NCI-H82 treated with DMSO at 0.1 percent for 48 hours (cell line): ENCODE results near the gene GNAQ.
"Not testable (repeated sequence)": the region's sequence is repeated elsewhere in the genome, so short reads cannot be mapped to it uniquely, and the experiment has no call there.

Experiments used
- DNase-seq: peaks from one replicate; lab custom pipeline; 2025; ENCODE audit not compliant: unreplicated experiment; lab: John Stamatoyannopoulos, UW

Gene GNAQ

DNA sequence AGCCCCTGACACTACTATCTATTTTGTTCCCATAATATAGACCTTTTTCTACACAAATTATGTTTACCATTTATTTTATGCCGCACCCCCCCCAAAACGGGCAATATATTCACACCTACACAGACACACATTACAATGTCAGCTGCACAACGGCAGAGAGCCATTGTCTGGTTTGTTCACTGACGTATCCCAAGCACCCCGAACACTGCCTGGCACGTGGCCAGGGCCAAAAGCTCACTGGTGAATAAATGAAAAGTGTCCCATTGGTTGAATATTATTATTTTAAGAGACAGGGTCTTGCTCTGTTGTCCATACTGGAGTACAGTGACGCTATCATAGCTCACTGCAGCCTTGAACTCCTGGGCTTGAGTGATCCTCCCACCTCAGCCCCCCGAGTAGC lies 150.5 kb downstream of the GNAQ start:
- DNase-seq: no peak

DNA sequence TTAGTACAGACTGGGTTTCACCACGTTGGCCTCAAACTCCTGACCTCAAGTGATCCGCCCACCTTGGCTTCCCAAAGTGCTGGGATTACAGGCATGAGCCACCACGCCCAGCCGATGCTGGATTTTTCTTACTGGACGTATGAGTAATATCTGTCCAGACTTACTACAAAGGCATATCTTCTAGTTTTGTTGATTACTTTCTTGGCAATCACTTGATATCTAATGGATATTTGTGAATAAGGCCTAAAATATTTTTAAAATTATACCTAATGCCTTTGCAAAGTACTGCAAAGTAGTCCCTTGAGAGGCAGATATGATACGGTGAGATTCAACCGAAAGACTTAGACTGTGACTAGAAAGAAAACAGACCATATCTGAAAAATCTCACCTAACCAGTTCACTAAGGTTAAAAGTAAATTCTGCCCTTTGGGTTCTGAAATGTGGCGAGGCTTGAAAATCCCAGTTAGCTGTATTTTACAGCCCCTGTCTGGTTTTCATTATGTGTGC lies 152.1 kb downstream of the GNAQ start:
- no peak for DNase-seq

DNA sequence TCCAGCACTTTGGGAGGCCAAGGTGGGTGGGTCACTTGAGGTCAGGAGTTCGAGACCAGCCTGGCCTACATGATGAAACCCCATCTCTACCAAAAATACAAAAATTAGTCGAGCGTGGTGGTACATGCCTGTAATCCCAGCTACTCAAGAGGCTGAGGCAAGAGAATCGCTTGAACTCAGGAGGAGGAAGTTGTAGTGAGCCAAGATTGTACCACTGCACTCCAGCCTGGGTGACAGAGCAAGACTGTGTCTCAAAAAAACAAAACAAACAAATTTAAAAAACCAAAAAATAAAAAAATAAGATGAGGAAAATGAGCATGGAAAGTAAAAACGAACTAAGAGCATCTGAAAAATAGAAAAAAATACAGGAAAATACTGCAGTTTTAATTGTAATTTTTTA lies 152.8 kb downstream of the GNAQ start:
- not testable (repeated sequence) for DNase-seq

DNA sequence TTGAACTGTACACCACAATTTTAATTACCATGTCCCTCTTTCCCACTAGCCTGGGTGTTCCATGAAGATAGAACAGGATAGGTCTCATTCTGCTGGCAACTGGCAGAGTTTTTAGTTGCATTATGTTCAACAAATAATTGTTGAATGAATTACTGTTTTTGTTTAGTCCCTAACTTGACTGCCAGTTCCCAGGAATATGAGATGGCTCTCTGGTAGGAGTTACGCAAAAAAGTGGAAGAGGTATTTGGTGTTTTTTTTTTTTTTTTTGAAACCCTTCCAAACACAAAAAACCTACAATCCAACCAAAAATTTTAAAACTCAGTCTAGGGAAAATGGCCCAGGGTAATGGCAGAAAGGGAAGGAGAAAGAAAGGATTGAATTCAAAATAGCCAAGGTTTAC lies 153.6 kb downstream of the GNAQ start:
- DNase-seq: no peak

DNA sequence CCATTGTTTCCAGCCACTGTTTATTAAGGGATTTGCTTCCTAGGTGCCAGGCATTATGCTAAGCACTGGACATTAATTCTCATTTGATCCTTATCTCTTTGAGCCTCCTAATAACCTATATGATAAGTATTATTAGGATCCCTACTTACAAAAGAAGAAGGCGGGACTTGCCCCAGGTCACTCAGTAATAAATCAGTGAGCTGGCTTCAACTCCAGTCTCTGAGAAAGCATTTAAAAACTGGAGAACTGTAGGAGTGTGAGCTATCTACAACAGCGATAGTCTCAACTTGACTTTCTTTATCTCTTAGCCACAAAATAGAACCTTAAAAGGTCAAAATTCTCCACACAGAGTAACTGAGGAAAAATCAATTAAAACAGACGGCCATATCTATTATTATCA lies 155.0 kb downstream of the GNAQ start:
- DNase-seq: peak; percentile 88

DNA sequence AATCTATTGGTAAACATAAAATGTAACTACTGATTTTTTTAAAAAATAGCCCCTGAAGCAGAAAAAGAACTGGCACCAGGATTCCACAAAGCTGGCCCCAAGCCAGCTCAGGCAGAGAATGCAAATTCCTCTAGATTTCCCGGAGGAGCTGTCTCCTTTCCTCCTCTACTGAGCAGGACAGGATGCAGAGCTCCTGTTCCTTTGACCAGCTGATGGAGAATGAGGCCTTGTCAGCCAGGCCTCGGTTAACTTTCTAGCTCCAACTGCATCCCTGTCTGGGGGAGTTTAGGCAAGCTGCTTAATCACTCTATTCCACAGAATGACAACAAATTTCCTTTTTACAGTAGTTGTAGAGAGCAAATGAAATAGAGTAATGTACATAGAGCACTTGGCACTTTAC lies 155.5 kb downstream of the GNAQ start:
- no peak for DNase-seq

DNA sequence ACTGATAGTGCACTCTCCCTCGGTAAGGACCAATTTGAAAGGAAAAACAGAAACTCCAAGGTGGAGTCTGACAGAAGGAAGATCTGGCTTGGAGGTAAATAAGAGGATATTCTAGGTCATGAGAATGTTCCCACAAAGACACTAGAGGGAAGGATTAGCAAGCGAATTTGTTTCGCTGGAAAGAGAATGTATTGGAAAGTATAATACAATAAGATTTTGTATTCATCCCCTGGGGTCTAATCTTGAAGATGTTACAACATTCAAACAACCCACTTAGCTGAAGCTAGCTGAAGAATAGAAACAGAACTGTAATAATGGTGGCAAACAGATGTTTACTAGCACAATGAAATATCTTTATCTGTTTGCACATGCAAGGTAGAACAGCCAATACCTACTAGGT lies 158.7 kb downstream of the GNAQ start:
- no peak for DNase-seq

DNA sequence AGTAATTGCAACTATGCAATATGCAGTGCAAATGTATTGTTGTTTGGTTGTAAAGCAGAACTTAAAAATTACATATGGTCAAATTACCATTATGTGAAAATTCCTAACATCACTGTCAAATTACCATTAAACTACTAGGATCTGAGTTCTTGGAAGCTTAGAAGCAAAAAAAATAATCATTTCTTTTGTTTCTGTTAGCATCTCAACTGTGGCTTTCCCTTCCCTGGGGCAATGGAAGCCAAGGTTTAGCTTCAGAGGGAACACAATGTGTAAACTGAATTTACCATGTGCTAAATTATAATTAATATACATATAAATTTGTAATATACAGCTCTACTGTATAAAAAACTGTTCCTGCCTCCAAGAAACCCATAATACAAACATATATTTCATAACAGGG lies 159.4 kb downstream of the GNAQ start:
- no peak for DNase-seq

DNA sequence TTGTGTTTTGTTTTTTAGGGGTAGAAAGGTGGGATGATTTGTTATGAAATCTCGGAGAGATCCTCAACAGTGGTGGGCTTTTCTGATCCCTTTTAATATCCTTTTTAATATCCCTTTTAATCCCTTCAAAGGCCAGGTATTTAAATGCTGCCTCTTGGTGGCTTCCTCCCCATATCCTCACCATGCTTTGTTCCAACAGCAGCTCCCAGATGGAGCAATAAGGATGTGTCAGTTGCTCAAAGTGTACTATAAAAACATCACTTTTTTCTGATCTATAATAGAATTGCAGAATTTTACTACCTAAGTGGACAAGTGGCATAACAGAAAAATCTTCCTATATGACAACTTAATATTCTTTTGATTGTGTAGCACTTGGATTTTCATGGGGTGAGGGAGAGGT lies 160.1 kb downstream of the GNAQ start:
- no peak for DNase-seq

DNA sequence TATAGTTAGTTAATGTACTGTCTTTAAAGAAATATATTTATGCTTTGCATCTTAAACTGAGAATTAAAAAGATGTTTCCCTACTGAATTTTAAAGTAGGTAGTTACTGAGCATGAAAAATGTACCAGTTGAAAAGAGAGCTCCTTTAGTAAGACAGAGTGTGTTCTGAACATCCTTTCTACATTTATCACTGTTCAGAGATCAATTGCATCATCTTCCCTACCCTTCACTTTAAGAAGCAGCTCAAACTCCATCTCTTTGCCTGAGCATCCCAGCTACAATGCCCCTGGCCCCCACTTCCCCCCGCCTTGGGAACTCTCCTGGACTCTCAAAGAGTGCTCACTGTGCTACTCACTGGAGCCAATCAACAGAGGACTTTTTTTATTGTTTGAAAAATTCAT lies 164.7 kb downstream of the GNAQ start:
- DNase-seq: no peak

DNA sequence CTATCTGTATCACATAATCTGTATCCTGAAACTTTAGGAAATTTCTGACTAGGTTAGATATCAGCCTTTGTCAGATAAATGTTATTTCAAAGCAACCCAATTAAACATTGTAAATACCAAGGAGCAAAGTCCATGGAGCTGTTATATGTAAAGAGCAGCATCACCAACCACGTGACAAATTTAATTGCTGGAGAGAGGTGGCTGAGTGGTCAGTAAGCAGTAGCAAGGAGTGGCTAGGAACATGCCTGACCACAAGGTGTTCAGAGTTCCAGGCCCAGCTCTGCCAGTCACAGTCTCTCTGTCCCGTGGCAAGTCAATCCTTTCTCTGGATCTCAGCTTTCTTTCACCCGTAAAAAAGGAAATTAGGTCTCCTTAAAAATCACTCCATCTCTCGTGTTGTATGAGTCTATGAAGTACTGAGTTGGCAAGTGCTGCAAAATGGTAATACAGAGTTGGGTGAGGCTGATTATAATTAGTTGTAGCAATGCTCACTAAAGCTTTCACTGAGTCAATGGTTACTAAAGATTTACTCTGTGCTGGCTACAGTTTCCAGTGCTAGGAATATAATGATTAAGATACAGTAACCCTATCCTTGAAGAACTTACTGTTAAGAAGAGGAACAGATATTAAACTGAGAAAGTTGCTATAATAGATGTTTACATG lies 166.1 kb downstream of the GNAQ start:
- DNase-seq: no peak

DNA sequence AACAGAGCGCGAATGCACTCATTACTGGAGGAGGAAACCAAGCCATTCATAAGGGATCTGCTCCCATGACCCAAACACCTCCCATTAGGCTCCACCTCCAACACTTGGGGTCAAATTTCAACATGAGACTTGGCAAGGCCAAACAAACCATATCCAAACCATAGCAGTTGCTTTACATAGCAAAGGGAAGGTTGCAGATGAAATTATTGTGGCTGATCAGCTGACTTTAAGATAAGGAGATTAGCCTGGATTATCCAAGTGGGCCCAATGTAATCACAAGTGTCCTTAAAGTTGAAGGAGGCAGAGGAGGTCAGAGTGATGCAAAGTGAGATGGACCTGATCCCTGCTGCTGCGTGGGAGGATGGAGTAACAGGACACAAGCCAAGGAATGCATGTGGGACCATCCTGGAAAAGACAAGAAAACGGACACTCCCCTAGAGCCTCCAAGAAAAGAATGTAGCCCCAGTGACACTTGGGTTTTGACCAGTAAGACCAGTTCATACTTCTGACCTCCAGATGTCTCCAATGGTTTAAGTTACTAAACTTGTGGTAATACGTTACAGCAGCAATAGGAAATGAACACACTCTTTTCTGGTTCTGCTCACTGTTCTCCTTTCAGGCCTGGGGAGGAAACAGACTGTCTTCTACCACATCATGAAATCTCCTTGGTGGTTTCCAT lies 167.3 kb downstream of the GNAQ start:
- DNase-seq: no peak

DNA sequence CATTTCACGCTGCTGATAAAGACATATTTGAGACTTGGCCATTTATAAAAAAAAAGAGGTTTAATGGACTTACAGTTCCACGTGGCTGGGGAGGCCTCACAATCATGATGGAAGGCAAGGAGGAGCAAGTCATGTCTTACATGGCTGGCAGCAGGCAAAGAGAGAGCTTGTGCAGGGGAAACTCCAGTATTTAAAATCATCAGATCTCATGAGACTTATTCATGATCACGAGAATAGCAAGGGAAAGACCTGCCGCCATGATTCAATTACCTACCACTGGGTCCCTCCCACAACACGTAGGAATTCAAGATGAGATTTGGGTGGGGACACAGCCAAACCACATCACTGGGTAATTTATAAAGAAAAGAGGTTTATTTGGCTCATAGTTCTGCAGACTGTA lies 168.0 kb downstream of the GNAQ start:
- DNase-seq: not testable (repeated sequence)

DNA sequence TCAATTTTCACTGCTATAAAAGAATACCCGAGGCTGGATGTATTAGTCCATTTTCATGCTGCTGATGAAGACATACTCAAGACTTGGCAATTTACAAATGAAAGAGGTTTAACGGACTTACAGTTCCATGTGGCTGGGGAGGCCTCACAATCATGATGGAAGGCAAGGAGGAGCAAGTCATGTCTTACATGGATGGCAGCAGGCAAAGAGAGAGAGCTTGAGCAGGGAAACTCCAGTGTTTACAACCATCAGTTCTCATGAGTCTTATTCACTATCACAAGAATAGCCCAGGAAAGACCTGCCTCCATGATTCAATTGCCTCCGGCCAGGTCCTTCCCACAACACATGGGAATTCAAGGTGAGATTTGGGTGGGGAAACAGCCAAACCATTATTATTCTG lies 170.7 kb downstream of the GNAQ start:
- not testable (repeated sequence) for DNase-seq

DNA sequence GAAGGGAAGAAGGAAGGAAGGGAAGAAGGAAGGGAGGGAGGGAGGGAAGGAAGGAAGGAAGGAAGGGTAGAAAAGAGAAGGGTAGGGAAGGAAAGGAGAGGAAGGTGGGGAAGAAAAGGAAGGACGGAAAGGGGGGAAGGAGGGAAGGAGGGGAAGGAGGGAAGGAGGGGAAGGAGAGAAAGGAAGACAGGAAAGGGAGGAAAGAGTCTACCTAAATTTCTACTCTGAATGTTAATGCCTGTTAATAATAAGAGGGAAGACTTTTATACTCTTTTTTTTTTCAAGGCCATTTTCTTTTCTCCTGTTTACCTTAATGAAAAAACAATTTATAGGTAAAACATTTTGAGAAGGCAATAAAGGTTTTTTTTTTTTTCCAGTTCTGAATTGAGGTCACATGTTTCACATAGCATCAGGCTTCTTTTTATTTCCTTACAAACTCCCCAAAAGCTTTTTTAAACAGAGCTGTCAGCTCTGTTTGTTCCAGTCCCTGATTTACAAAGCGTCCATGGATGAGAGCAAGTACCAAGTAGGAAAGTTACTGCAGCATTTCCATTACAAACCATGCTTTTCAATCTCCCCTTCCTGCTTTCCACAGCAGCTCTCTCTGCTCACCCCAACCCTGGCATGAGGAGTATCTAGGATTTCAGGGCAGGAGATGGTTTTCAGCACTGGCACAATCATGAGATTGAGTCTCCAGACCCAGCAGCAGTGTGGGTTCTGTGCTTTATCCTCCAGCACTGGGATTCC lies 173.9 kb downstream of the GNAQ start:
- DNase-seq: no peak

DNA sequence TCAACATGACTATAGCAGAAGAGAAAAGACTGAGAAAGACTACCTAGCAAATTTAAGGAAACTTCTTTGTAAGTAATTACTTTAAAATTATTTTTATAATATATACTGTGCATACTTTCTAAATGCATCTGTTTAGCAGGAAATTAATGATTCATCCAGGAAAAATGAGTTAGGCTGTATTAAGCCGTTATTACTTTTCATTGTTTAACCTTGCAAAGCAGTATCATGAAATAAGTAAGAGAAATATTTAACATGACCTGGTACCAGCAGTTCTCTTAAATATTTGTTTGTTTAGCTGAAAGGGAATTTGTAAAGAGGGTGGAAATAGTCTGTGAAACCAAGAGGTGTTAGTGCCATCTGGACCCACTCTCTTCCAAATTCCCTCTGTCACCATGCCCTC lies 175.0 kb downstream of the GNAQ start:
- no peak for DNase-seq

DNA sequence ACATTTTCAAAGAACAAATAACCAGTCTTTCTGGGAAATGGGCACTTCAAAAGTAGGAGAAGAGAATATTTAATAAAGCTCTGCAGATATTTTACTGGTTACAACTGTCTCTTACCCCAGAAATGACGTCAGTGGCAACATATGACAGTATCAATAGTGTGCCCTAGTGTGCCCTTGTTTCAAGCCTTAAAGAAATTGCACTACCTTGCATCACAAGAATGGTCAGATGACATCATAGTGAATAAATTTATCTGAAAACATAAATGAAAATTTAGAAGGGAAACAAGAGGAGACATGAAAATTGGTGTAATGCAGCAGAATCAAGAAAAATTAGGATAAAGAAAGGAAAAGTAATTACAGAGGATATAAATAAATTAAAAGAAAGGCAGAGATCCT lies 176.7 kb downstream of the GNAQ start:
- DNase-seq: no peak

DNA sequence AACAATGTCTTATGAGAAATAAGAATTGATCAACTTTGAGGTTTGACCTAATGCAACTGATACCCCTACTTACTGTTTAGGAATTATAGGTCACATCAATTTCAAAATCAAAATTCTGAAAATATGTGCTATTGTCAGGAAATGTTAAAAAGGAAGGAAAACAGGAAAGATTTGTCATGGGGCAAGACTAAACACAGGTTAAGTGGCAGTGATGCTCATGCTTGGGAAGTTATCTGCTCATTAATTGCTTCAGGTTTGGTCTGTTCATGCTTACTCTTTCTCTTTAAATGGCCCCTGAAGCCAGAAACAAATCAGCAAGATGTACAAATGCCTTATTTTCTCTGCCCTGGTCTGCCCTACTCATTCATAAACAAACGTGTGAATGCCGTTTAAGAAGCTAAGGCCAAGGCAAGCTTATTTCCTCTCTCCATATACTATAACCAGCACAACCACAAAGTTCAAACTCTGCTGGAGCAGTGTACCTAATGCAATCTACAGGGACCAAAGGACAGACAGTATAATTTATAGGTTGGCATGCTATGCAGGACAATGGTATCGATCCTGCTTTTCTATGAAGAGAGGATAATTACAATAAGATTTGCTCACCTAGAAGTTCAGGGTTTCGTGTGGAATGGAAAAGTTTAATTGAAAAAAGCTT lies 177.2 kb downstream of the GNAQ start:
- no peak for DNase-seq

DNA sequence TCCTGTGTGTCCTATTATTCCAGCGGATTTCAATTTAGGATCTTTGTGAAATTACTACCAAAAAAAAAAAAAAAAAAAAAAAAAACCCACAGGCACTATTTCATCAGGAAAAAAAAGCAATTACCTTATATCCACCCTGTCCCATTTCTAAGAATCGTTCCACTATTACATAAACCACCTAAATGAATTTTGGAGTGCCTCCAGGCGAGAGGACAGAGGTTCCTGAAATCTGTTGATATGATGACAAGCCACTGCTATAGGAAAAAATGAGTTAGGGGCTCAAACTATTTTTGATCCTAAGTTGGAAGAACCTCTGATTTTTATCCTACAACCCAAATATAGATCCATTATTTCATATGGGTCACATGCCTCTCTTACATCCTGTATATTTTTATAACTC lies 177.9 kb downstream of the GNAQ start:
- DNase-seq: no peak

DNA sequence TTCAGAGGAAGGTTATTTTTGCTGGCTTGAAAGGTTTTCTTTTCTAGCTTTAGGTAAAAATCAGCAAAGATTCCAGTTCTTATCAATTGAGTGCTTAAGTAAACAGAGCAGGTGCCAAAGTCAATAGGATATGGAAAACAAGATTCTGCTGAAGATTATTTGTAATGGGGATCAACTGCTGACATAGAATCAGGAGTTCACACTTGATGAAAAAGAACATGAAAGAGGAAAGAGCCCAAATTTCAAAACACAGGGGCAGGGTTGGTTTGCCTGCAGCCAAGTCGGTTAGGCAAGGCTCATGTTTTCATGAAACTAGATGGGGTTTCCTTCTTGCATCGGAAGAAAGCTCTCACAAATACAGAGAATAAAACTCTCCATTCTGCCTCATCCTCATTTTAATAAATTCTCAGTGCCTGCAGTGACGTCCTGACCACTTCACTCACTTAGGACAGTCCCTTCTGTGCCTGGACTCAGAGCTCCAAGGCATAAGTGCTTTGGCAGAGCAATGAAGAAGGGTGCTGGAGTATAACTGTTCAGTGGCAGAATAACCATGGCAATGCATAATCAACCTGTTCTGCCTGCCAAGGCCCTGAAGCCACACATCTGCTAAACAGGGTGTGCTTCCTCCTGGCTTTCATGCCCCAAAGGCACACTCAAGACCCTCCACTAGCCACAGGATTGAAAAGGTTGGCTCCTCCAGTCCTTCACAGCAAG lies 179.6 kb downstream of the GNAQ start:
- DNase-seq: no peak

DNA sequence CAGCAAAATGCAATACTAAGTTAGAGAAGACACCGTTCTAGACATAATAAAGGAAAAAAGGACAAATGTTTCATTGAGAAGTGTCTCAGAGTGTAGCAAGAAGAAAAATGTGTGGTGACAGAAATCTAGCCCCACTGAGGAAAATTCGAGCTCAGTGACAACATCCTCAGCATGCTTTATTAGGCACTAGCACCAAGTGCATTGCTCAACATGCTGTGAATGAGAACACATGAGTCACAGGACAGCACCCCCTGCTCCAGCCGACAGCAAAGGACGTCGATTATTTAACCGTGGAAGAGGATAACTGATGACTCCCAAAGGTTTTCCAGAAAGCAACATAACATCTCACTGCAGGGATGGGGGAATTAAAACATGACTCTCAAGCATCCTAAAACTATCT lies 182.7 kb downstream of the GNAQ start:
- no peak for DNase-seq
